H1 (cell line): ENCODE measurements around the gene PLIN1. TPM values are rescaled to one million over a fixed set of nuclear protein-coding genes. Genes with fewer than 3 reads are reported as not detected.

Experiments
- CTCF ChIA-PET: fragments of 300-600 bp; sonication (Branson Sonifier 250); formaldehyde crosslinking; loops from one replicate; lab custom pipeline; 2021; ENCODE audit not compliant: partially characterized antibody; lab: Charles Lee
- POLR2A ChIA-PET: fragments of 300-600 bp; sonication (Branson Sonifier 250); formaldehyde crosslinking; loops from one replicate; lab custom pipeline; 2021; ENCODE audit warnings: inconsistent platforms; ENCODE audit not compliant: partially characterized antibody; lab: Charles Lee
- DNase-seq, 2 experiments: peaks; one replicate each; pipeline versions ENCODE4 v3.0.0 to v3.0.0-alpha.2; 2010 to 2022; ENCODE audit warnings: low spot score in 2 of 2, low read depth in 1 of 2, mixed read lengths in 1 of 2
- FAIRE-seq: peaks from 2 replicates; lab custom pipeline; 2011; peaks lifted over from hg19 to GRCh38; lab: Jason Lieb, UNC
- H2AFZ ChIP-seq: 2 replicates; pipeline ENCODE4 v1.8.1; 2012; ENCODE audit warnings: low read length, inconsistent platforms
- H2AK5ac ChIP-seq: 2 replicates; pipeline ENCODE4 v1.6.1; 2013; ENCODE audit warnings: low read depth, low read length
- H2BK120ac ChIP-seq: replicated peaks from 2 replicates; pipeline ENCODE3; 2013; ENCODE audit warnings: low read depth, low read length, inconsistent platforms
- H2BK12ac ChIP-seq: 2 replicates; pipeline ENCODE4 v1.6.1; 2013; ENCODE audit warnings: low read depth, low read length
- H2BK15ac ChIP-seq: 2 replicates; pipeline ENCODE4 v1.6.1; 2013; ENCODE audit warnings: low read length
- H2BK20ac ChIP-seq: 2 replicates; pipeline ENCODE4 v1.6.1; 2013; ENCODE audit warnings: low read length
- H2BK5ac ChIP-seq: 2 replicates; pipeline ENCODE4 v1.6.1; 2013; ENCODE audit warnings: low read depth, low read length
- H3K14ac ChIP-seq: 2 replicates; pipeline ENCODE4 v1.6.1; 2013; ENCODE audit warnings: inconsistent platforms; ENCODE audit not compliant: insufficient read length
- H3K18ac ChIP-seq: 2 replicates; pipeline ENCODE4 v1.6.1; 2013; ENCODE audit warnings: low read length; ENCODE audit errors: extremely low read depth
- H3K23ac ChIP-seq: 2 replicates; pipeline ENCODE4 v1.6.1; 2013; ENCODE audit warnings: inconsistent platforms; ENCODE audit not compliant: insufficient read length
- H3K23me2 ChIP-seq: 2 replicates; pipeline ENCODE4 v1.6.1; 2013; ENCODE audit warnings: low read depth, low read length
- H3K27ac ChIP-seq: 2 replicates; pipeline ENCODE4 v1.6.1; 2011; ENCODE audit warnings: low read depth, low read length, inconsistent platforms
- H3K27me3 ChIP-seq, 4 experiments: replicated peaks in 1 of 4; 1 replicate in 1 of 4; 2 replicates in 3 of 4; pipeline versions ENCODE4 v1.6.1 to v1.8.1; 2011 to 2013; ENCODE audit warnings: low read length in 3 of 4, mild to moderate bottlenecking in 3 of 4, inconsistent platforms in 2 of 4, mixed read lengths in 2 of 4, moderate library complexity in 1 of 4; ENCODE audit not compliant: control insufficient read depth in 3 of 4, insufficient read depth in 3 of 4; ENCODE audit errors: extremely low read depth in 1 of 4
- H3K36me3 ChIP-seq, 4 experiments: 2 replicates each; pipeline versions ENCODE4 v1.6.1 to v1.8.1; 2011 to 2013; ENCODE audit warnings: mild to moderate bottlenecking in 4 of 4, low read length in 3 of 4, moderate library complexity in 2 of 4, control low read depth in 1 of 4, inconsistent platforms in 1 of 4; ENCODE audit not compliant: insufficient read depth in 4 of 4, control insufficient read depth in 2 of 4
- H3K4ac ChIP-seq: replicated peaks from 2 replicates; pipeline ENCODE3; 2013; ENCODE audit warnings: low read length, low read depth, mixed read lengths, inconsistent platforms; ENCODE audit not compliant: insufficient read length
- H3K4me1 ChIP-seq, 4 experiments: replicated peaks in 1 of 4; 1 replicate in 1 of 4; 2 replicates in 3 of 4; pipeline versions ENCODE4 v1.6.1 to v1.8.1; 2011 to 2013; ENCODE audit warnings: low read length in 3 of 4, inconsistent platforms in 2 of 4, mixed read lengths in 1 of 4; ENCODE audit not compliant: insufficient read depth in 4 of 4, control insufficient read depth in 3 of 4
- H3K4me2 ChIP-seq, 2 experiments: 2 replicates each; pipeline versions ENCODE4 v1.6.1 to v1.8.1; 2011 to 2013; ENCODE audit warnings: low read depth in 2 of 2, low read length in 2 of 2, control low read depth in 1 of 2, inconsistent platforms in 1 of 2, mild to moderate bottlenecking in 1 of 2; ENCODE audit not compliant: insufficient read depth in 1 of 2
- H3K4me3 ChIP-seq, 4 experiments: fragments of 200-600, 300-600 bp in 1 of 4; sonication (generic), shearing (Covaris generic), sonication (Bioruptor Twin) in 1 of 4; 2 replicates each; pipeline versions ENCODE4 v1.5.1 to v1.8.1; 2011 to 2016; ENCODE audit warnings: low read length in 4 of 4, low read depth in 3 of 4, control low read depth in 2 of 4, inconsistent platforms in 2 of 4, mild to moderate bottlenecking in 2 of 4, mixed read lengths in 1 of 4, moderate library complexity in 1 of 4; ENCODE audit not compliant: insufficient read depth in 2 of 4; ENCODE audit errors: extremely low read depth in 1 of 4
- H3K56ac ChIP-seq: replicated peaks from 2 replicates; pipeline ENCODE3; 2013; ENCODE audit warnings: low read depth, mild to moderate bottlenecking, mixed read lengths, low read length, inconsistent platforms; ENCODE audit not compliant: insufficient read length
- H3K79me1 ChIP-seq: 2 replicates; pipeline ENCODE4 v1.6.1; 2013; ENCODE audit warnings: low read depth, low read length, control low read depth
- H3K79me2 ChIP-seq, 2 experiments: 2 replicates each; pipeline versions ENCODE4 v1.6.1 to v1.8.1; 2012 to 2013; ENCODE audit warnings: low read length in 2 of 2, mild to moderate bottlenecking in 2 of 2, inconsistent platforms in 1 of 2; ENCODE audit not compliant: insufficient read depth in 2 of 2, control insufficient read depth in 1 of 2
- H3K9ac ChIP-seq, 4 experiments: replicated peaks in 1 of 4; 1 replicate in 1 of 4; 2 replicates in 3 of 4; pipeline versions ENCODE4 v1.6.1 to v1.8.1; 2011 to 2013; ENCODE audit warnings: low read depth in 3 of 4, low read length in 3 of 4, control low read depth in 2 of 4, mild to moderate bottlenecking in 2 of 4, moderate library complexity in 2 of 4, inconsistent platforms in 1 of 4; ENCODE audit errors: extremely low read depth in 1 of 4
- H3K9me3 ChIP-seq, 2 experiments: 2 replicates each; pipeline versions ENCODE4 v1.6.1 to v1.8.1; 2012 to 2013; ENCODE audit warnings: mild to moderate bottlenecking in 2 of 2, moderate library complexity in 2 of 2, control low read depth in 1 of 2, inconsistent platforms in 1 of 2, low read depth in 1 of 2, low read length in 1 of 2, mixed read lengths in 1 of 2; ENCODE audit not compliant: insufficient read depth in 2 of 2
- H4K20me1 ChIP-seq, 2 experiments: replicated peaks in 1 of 2; 2 replicates each; pipeline versions ENCODE3 to v1.8.1; 2011 to 2013; ENCODE audit warnings: inconsistent platforms in 2 of 2, low read length in 2 of 2, mild to moderate bottlenecking in 1 of 2; ENCODE audit not compliant: insufficient read depth in 2 of 2, control insufficient read depth in 1 of 2
- H4K5ac ChIP-seq: 2 replicates; pipeline ENCODE4 v1.6.1; 2013; ENCODE audit warnings: low read length, low read depth, mixed read lengths, inconsistent platforms; ENCODE audit not compliant: insufficient read length
- H4K8ac ChIP-seq: 2 replicates; pipeline ENCODE4 v1.8.0; 2013; ENCODE audit warnings: mild to moderate bottlenecking, moderate library complexity, low read length, inconsistent platforms; ENCODE audit not compliant: insufficient read depth; ENCODE audit errors: extremely low read depth
- H4K91ac ChIP-seq: replicated peaks from 2 replicates; pipeline ENCODE3; 2013; ENCODE audit warnings: low read length, mixed read lengths, inconsistent platforms; ENCODE audit not compliant: insufficient read length
- ATF2 ChIP-seq: IDR thresholded peaks from 2 replicates; pipeline ENCODE4 v1.6.1; 2012; ENCODE audit warnings: low read length, inconsistent platforms
- BCL11A ChIP-seq, 2 experiments: IDR thresholded peaks; one replicate each; pipeline ENCODE4 v1.6.1; 2011; ENCODE audit warnings: low read depth in 2 of 2, low read length in 2 of 2, mild to moderate bottlenecking in 2 of 2
- CTBP2 ChIP-seq: IDR thresholded peaks from 2 replicates; pipeline ENCODE4 v1.7.0; 2011; ENCODE audit warnings: borderline replicate concordance, mild to moderate bottlenecking, moderate library complexity, mixed read lengths, low read length; ENCODE audit not compliant: insufficient read depth, insufficient read length
- EGR1 ChIP-seq: IDR thresholded peaks from 2 replicates; pipeline ENCODE4 v1.6.1; 2011; ENCODE audit warnings: low read depth, low read length, borderline replicate concordance
- EP300 ChIP-seq, 2 experiments: IDR thresholded peaks; 1 replicate in 1 of 2; 2 replicates in 1 of 2; pipeline ENCODE4 v1.6.1; 2011 to 2012; ENCODE audit warnings: low read depth in 2 of 2, low read length in 2 of 2, mild to moderate bottlenecking in 2 of 2, borderline replicate concordance in 1 of 2, inconsistent platforms in 1 of 2, moderate library complexity in 1 of 2
- SP1 ChIP-seq: IDR thresholded peaks from 2 replicates; pipeline ENCODE4 v1.6.1; 2011; ENCODE audit warnings: low read depth, low read length
- TBP ChIP-seq: IDR thresholded peaks from 2 replicates; pipeline ENCODE4 v1.6.1; 2011; ENCODE audit warnings: low read depth, low read length, improper control_type of control experiment
- USF2 ChIP-seq: IDR thresholded peaks from 2 replicates; pipeline ENCODE4 v1.6.1; 2011; ENCODE audit warnings: low read length, improper control_type of control experiment
- ZNF274 ChIP-seq: IDR thresholded peaks from 2 replicates; pipeline ENCODE4 v1.7.0; 2012; ENCODE audit warnings: low read length, borderline replicate concordance; ENCODE audit errors: extremely low read depth
- WGBS, 2 experiments: shearing (Covaris generic) in 1 of 2; methylation state at CpG; one replicate each; pipeline versions ENCODE4 v1.1.6 to v1.1.7; 2013 to 2015; ENCODE audit warnings: low lambda C conversion rate in 2 of 2, mixed read lengths in 2 of 2, inconsistent platforms in 1 of 2, low coverage in 1 of 2, missing lambda C conversion rate in 1 of 2; ENCODE audit not compliant: insufficient replicate concordance in 2 of 2, insufficient coverage in 1 of 2, insufficient read length in 1 of 2; ENCODE audit errors: extremely low coverage in 1 of 2, missing lambda C conversion rate in 1 of 2; 5-methylcytosine and 5-hydroxymethylcytosine counted together
- polyA plus RNA-seq, 7 experiments: library from polyadenylated mRNA; depleted of rRNA in 3 of 7; stranded (reverse) in 5 of 7; unstranded in 2 of 7; fragments of >200 nt in 5 of 7; fragments of 200-250 nt in 2 of 7; gene quantifications; 1 replicate in 5 of 7; 2 replicates in 1 of 7; 4 replicates in 1 of 7; pipeline versions ENCODE4 v1.2.1 to v1.2.3, GENCODE V29; 2011 to 2013; ENCODE audit warnings: missing spikeins in 2 of 7, mixed read lengths in 2 of 7
- total RNA-seq: library from RNA; stranded (reverse); fragmentation: NEBNext Ultra II Directional; extraction: Animal tissue kit (Norgen Biotek cat#: 25700); gene quantifications from 2 replicates; pipeline ENCODE4 v1.2.1, GENCODE V29; 2021

The PLIN1 gene
- total and polyA plus RNA-seq, 2 of the 8 experiments (the other 6 are each of a cell fraction or from before 2014, with no cell fraction given) = 0.33 TPM; not detected in 1

GRCh38 chr15:89646416-89647141 lies 32.6 kb downstream of the PLIN1 start:
- no peaks in the 10 kb centered on the region for H3K4me1 ChIP-seq
- no peak for TF ChIP-seq CTBP2
- no peak for TF ChIP-seq BCL11A (IDR thresholded peaks at IDR 0.05; ENCODE audit: low read depth in 2 of 2, low read length in 2 of 2)
- no peak for TF ChIP-seq USF2
- no peak for TF ChIP-seq TBP
- TF ChIP-seq SP1 = no peak
- no peak for TF ChIP-seq EGR1
- no peak for TF ChIP-seq ZNF274
- no peak for TF ChIP-seq ATF2
- TF ChIP-seq EP300 (IDR thresholded peaks at IDR 0.05; ENCODE audit: borderline replicate concordance in 1 of 2, low read depth in 2 of 2, low read length in 2 of 2) = no peak
- peaks cover 0 to 4% of the 10 kb centered on the region in 2 experiments for H4K20me1 ChIP-seq
- H4K8ac ChIP-seq = no peak overlapping the region
- no peak overlapping the region for H4K5ac ChIP-seq
- H3K36me3 ChIP-seq = peaks cover 0 to 27% (median 9%) of the 10 kb centered on the region in 4 experiments; a peak in 5 of 8 replicates
- H2AK5ac ChIP-seq = no peak overlapping the region
- H3K23ac ChIP-seq = no peak overlapping the region
- H2BK120ac ChIP-seq = no peak overlapping the region
- H3K79me2 ChIP-seq = no peaks in the 10 kb centered on the region
- H3K4ac ChIP-seq = no peak overlapping the region
- no peak overlapping the region for H3K4me3 ChIP-seq
- H2AFZ ChIP-seq = no peak overlapping the region
- no peak overlapping the region for H3K56ac ChIP-seq
- H3K27ac ChIP-seq = no peak overlapping the region
- ChIA-PET CTCF (interaction anchor here (0.6 to 5.1 kb wide), 25 partner anchors 11 to 317 kb away, joined by 3 to 43 read pairs (median 5); no protein-coding TSS in a partner anchor), POLR2A (interaction anchor here (1.1 to 1.2 kb wide), 2 partner anchors 10 to 16 kb away, joined by 4 read pairs; no protein-coding TSS in a partner anchor)
- H3K79me1 ChIP-seq = no peaks in the 10 kb centered on the region
- H3K4me2 ChIP-seq = peak overlapping the region in 1 of 2 experiments; percentile 10; a peak in 1 of 4 replicates
- H2BK5ac ChIP-seq = no peak overlapping the region
- no peak overlapping the region for H2BK12ac ChIP-seq
- no peak overlapping the region for H3K18ac ChIP-seq
- no peak overlapping the region for H2BK15ac ChIP-seq
- no peak overlapping the region for H3K14ac ChIP-seq
- H3K23me2 ChIP-seq = no peaks in the 10 kb centered on the region
- H3K27me3 ChIP-seq = no peaks in the 10 kb centered on the region
- H3K9ac ChIP-seq = no peak overlapping the region
- H4K91ac ChIP-seq = no peak overlapping the region
- no peak for FAIRE-seq
- no peak overlapping the region for H2BK20ac ChIP-seq
- peaks cover 0 to 4% of the 10 kb centered on the region in 2 experiments; a peak in 1 of 4 replicates for H3K9me3 ChIP-seq
- DNase-seq = no peak
- WGBS, 2 experiments = 91% methylated on average over 21 of the region's 22 CpGs; no CpG with 5 or more reads in 1 of the 2 experiments
